ENCODE measurements around the gene HABP4. TPM values are rescaled to one million over a fixed set of nuclear protein-coding genes. Genes with fewer than 3 reads are reported as not detected.

The HABP4 gene
- total RNA-seq, 1 experiment from 2014 or later = 11.6 TPM

GRCh38 chr9:96524045-96524444 lies 74.1 kb downstream of the HABP4 start:
- Histone ChIP-seq H3K9me3 (ENCODE audit: low read depth, low read length, poor library complexity, severe bottlenecking) (no peaks in the 10 kb centered on the region), H3K36me3 (ENCODE audit: insufficient read depth, low read length, poor library complexity, severe bottlenecking) (no peaks in the 10 kb centered on the region), H3K4me3 (ENCODE audit: low read depth, low read length, poor library complexity, severe bottlenecking) (no peak overlapping the region), H3K27ac (ENCODE audit: low read depth, low read length, poor library complexity, severe bottlenecking) (no peak overlapping the region), H3K4me1 (ENCODE audit: insufficient read depth, low read length, poor library complexity, severe bottlenecking) (no peaks in the 10 kb centered on the region), H3K27me3 (replicated peaks; ENCODE audit: insufficient read depth, low read depth, low read length, poor library complexity) (no peaks in the 10 kb centered on the region)
- no peak for TF ChIP-seq EZH2 (IDR thresholded peaks at IDR 0.05; ENCODE audit: borderline replicate concordance, low read depth, low read length, poor library complexity, severe bottlenecking)
- no peak for TF ChIP-seq CTCF (conservative IDR thresholded peaks at IDR 0.05; ENCODE audit: low read depth, low read length)
- intact Hi-C loops (cut with micrococcal nuclease; ENCODE audit: unreplicated experiment) = no loop called here
- ChIA-PET POLR2A (ENCODE audit: low non-redundant PET) (no interaction called here), CTCF (no interaction called here)
- no peak for DNase-seq (ENCODE audit: low spot score)
- no TSS peak for BruUV-seq (replicated peaks)

- Histone ChIP-seq H3K36me3 (ENCODE audit: insufficient read depth, low read length, poor library complexity, severe bottlenecking) (no peaks in the 10 kb centered on the region), H3K9me3 (ENCODE audit: low read depth, low read length, poor library complexity, severe bottlenecking) (no peaks in the 10 kb centered on the region), H3K4me1 (ENCODE audit: insufficient read depth, low read length, poor library complexity, severe bottlenecking) (no peaks in the 10 kb centered on the region), H3K27me3 (replicated peaks; ENCODE audit: insufficient read depth, low read depth, low read length, poor library complexity) (no peaks in the 10 kb centered on the region), H3K27ac (ENCODE audit: low read depth, low read length, poor library complexity, severe bottlenecking) (no peak overlapping the region), H3K4me3 (ENCODE audit: low read depth, low read length, poor library complexity, severe bottlenecking) (no peak overlapping the region)
- TF ChIP-seq EZH2 (IDR thresholded peaks at IDR 0.05; ENCODE audit: borderline replicate concordance, low read depth, low read length, poor library complexity, severe bottlenecking) (no peak), CTCF (conservative IDR thresholded peaks at IDR 0.05; ENCODE audit: low read depth, low read length) (no peak)
- no TSS peak for BruUV-seq (replicated peaks)
- DNase-seq (ENCODE audit: low spot score) = no peak
- ChIA-PET CTCF (no interaction called here), POLR2A (ENCODE audit: low non-redundant PET) (no interaction called here)
- intact Hi-C loops (cut with micrococcal nuclease; ENCODE audit: unreplicated experiment) = no loop called here
These were observed 74.8 kb downstream of the HABP4 start for GRCh38 chr9:96524764-96525163.

GRCh38 chr9:96532173-96532572 lies 82.2 kb downstream of the HABP4 start:
- no peak overlapping the region for H3K4me3 ChIP-seq (ENCODE audit: low read depth, low read length, poor library complexity, severe bottlenecking)
- DNase-seq (ENCODE audit: low spot score) = no peak
- H3K9me3 ChIP-seq (ENCODE audit: low read depth, low read length, poor library complexity, severe bottlenecking) = no peaks in the 10 kb centered on the region
- no peak overlapping the region for H3K27ac ChIP-seq (ENCODE audit: low read depth, low read length, poor library complexity, severe bottlenecking)
- ChIA-PET POLR2A (ENCODE audit: low non-redundant PET) (no interaction called here), CTCF (no interaction called here)
- BruUV-seq (replicated peaks) = no TSS peak
- H3K4me1 ChIP-seq (ENCODE audit: insufficient read depth, low read length, poor library complexity, severe bottlenecking) = no peaks in the 10 kb centered on the region
- intact Hi-C loops (cut with micrococcal nuclease; ENCODE audit: unreplicated experiment) = no loop called here
- TF ChIP-seq EZH2 (IDR thresholded peaks at IDR 0.05; ENCODE audit: borderline replicate concordance, low read depth, low read length, poor library complexity, severe bottlenecking) (no peak), CTCF (conservative IDR thresholded peaks at IDR 0.05; ENCODE audit: low read depth, low read length) (no peak)
- H3K36me3 ChIP-seq (ENCODE audit: insufficient read depth, low read length, poor library complexity, severe bottlenecking) = no peaks in the 10 kb centered on the region
- no peaks in the 10 kb centered on the region for H3K27me3 ChIP-seq (replicated peaks; ENCODE audit: insufficient read depth, low read depth, low read length, poor library complexity)
